NCI-H1694 treated with DMSO at 0.1 percent for 48 hours (cell line): ENCODE measurements around the gene PSG7.
"Not testable (repeated sequence)": the region's sequence is repeated elsewhere in the genome, so short reads cannot be mapped to it uniquely, and the experiment has no call there.

Experiments used
- DNase-seq: peaks from one replicate; lab custom pipeline; 2025; lab: John Stamatoyannopoulos, UW

Gene PSG7

GRCh38 chr19:42913516-42913915 lies 23.5 kb downstream of the PSG7 start:
- not testable (repeated sequence) for DNase-seq

- not testable (repeated sequence) for DNase-seq
These were observed 24.1 kb downstream of the PSG7 start for GRCh38 chr19:42912941-42913340.

- not testable (repeated sequence) for DNase-seq
These were observed 25.3 kb downstream of the PSG7 start for GRCh38 chr19:42911731-42912130.

GRCh38 chr19:42906162-42906561 lies 30.8 kb downstream of the PSG7 start:
- not testable (repeated sequence) for DNase-seq

- not testable (repeated sequence) for DNase-seq
These were observed 36.4 kb downstream of the PSG7 start for GRCh38 chr19:42900561-42900960.

GRCh38 chr19:42899674-42900073 lies 37.3 kb downstream of the PSG7 start:
- not testable (repeated sequence) for DNase-seq

- not testable (repeated sequence) for DNase-seq
These were observed 37.9 kb downstream of the PSG7 start for GRCh38 chr19:42899110-42899509.

- not testable (repeated sequence) for DNase-seq
These were observed 38.4 kb downstream of the PSG7 start for GRCh38 chr19:42898656-42899055.

GRCh38 chr19:42897729-42898128 lies 39.3 kb downstream of the PSG7 start:
- DNase-seq, result not testable (repeated sequence)

GRCh38 chr19:42890446-42890845 lies 46.6 kb downstream of the PSG7 start:
- DNase-seq, result not testable (repeated sequence)

GRCh38 chr19:42887876-42888445 lies 49.0 kb downstream of the PSG7 start:
- DNase-seq, result not testable (repeated sequence)

- DNase-seq, result not testable (repeated sequence)
These were observed 54.3 kb downstream of the PSG7 start for GRCh38 chr19:42882730-42883129.

- not testable (repeated sequence) for DNase-seq
These were observed 55.0 kb downstream of the PSG7 start for GRCh38 chr19:42882010-42882409.

- DNase-seq, result not testable (repeated sequence)
These were observed 55.7 kb downstream of the PSG7 start for GRCh38 chr19:42881279-42881678.

GRCh38 chr19:42880621-42881020 lies 56.4 kb downstream of the PSG7 start:
- DNase-seq, result not testable (repeated sequence)

GRCh38 chr19:42879613-42880012 lies 57.4 kb downstream of the PSG7 start, which contains the start of gene PSG1:
PSG1 (minus strand) TSS chr19:42879713; CDS start chr19:42879581, 132 bp downstream.
- DNase-seq, result no peak

- DNase-seq, result not testable (repeated sequence)
These were observed 60.4 kb downstream of the PSG7 start for GRCh38 chr19:42876596-42876995.

GRCh38 chr19:42875881-42876280 lies 61.1 kb downstream of the PSG7 start:
- not testable (repeated sequence) for DNase-seq

- DNase-seq, result not testable (repeated sequence)
These were observed 61.9 kb downstream of the PSG7 start for GRCh38 chr19:42874901-42875813.

GRCh38 chr19:42874136-42874535 lies 62.9 kb downstream of the PSG7 start:
- DNase-seq, result not testable (repeated sequence)
